ENCODE results near the gene PSEN2. TPM values are rescaled to one million over a fixed set of nuclear protein-coding genes. Genes with fewer than 3 reads are reported as not detected.

PSEN2 gene
- total and polyA plus RNA-seq, 9 of the 15 experiments (the other 6 are each of a cell fraction or from before 2014, with no cell fraction given) = 2.3 to 21.5 (median 13.7) TPM

DNA sequence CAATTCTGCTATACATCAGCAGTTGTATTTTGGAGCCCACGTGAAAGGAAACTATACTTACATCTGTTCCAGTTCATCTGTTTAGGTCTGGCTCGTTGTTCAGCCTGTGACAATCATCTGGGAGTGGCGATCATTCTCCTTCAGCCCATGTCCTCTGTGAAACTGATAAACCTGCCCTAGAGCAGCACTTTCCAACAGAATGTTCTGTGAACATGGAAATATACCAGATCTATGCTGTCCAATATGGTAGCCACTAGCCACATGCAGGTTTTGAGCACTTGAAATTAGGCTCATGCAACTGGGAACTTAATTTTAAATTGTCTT is 45.2 kb downstream of the PSEN2 start:
- Histone ChIP-seq H3K4me2 (ENCODE audit: insufficient read depth, low read length) (peak overlapping the region; percentile 20; the same call in 1 of the 2 replicates), H3K27me3 (ENCODE audit: control insufficient read depth in 2 of 2, insufficient read depth in 2 of 2, low read length in 2 of 2) (no peaks in the 10 kb centered on the region), H3K79me2 (ENCODE audit: control insufficient read depth, insufficient read depth, low read length) (no peaks in the 10 kb centered on the region), H3K4me3 (no peak overlapping the region), H4K20me1 (replicated peaks; ENCODE audit: control insufficient read depth, insufficient read depth, low read length) (no peaks in the 10 kb centered on the region), H3K27ac (ENCODE audit: extremely low read depth, low read depth, low read length) (peak overlapping the region; percentile 5; the same call in 1 of the 3 replicates), H3K9ac (ENCODE audit: insufficient read depth in 1 of 2, low read depth in 2 of 2, low read length in 2 of 2) (no peak overlapping the region), H3K36me3 (ENCODE audit: control insufficient read depth, insufficient read depth, low read length) (no peaks in the 10 kb centered on the region), H3K9me1 (ENCODE audit: control insufficient read depth, insufficient read depth, low read length) (no peaks in the 10 kb centered on the region), H2AFZ (ENCODE audit: low read depth, low read length) (peak overlapping the region; percentile 67; the same call in 1 of the 2 replicates), H3K9me3 (replicated peaks; ENCODE audit: control insufficient read depth, insufficient read depth, low read depth, low read length) (no peaks in the 10 kb centered on the region), H3K4me1 (replicated peaks in 1 of 2; ENCODE audit: control insufficient read depth in 2 of 2, insufficient read depth in 2 of 2, low read length in 2 of 2) (peaks cover 0 to 6% of the 10 kb centered on the region in 2 experiments; a peak in 2 of 5 replicates)
- FAIRE-seq (peak; percentile 62), DNase-seq (ENCODE audit: extremely low read depth in 1 of 4, low spot score in 3 of 4) (peak in 1 of 4 experiments; percentile 42), ATAC-seq (peak; percentile 43)
- 0 out of 2 replicates have a peak, but pooled peaks have one; percentile 34 for TF ChIP-seq ZNF134 (CRISPR knock-in tag; conservative IDR thresholded peaks at IDR 0.05)
- TF ChIP-seq FOXK2 (conservative IDR thresholded peaks at IDR 0.05 in 1 of 2, IDR thresholded peaks at IDR 0.05 in 1 of 2; ENCODE audit: low read depth in 2 of 2) = no peak
- ChIA-PET POLR2A (interaction anchor here (0.6 to 2.7 kb wide), 4 partner anchors 24 to 1216 kb away, joined by 3 to 6 read pairs (median 3); partner anchors contain the start of gene COQ8A), CTCF (ENCODE audit: low intra/inter-chr PET ratio) (interaction anchor here (0.6 kb wide), 1 partner anchor 39 kb away, joined by 3 read pairs; no protein-coding TSS in a partner anchor)
- no TSS peak for BruUV-seq (replicated peaks)
- in situ Hi-C loops (cut with MboI) (loop anchor here (10.0 kb wide), 1 partner anchor 519 kb away; no protein-coding TSS in a partner anchor), intact Hi-C loops (cut with micrococcal nuclease) (loop anchor here (10.0 kb wide), 1 partner anchor 309 kb away; no protein-coding TSS in a partner anchor)
- WGBS (ENCODE audit: insufficient coverage, low coverage, missing lambda C conversion rate) = 5% methylated on average over 3 of the region's 3 CpGs

DNA sequence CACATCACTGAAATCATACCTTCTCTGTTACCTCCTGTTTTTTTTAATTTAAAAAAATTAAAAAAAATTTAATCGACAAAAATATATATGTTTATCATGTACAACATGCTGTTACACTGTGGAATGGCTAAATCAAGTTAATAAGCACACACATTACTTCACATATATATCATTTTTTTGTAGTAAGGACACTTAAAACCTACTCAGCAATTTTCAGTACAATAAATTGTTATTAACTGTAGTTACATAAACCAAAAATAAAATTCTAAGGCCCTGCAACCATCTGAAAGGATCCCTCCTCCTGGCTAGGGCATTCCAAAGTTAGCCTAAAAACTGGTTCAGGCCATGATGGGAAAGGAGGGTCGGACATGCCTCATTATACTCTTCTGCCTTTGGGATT is 46.1 kb downstream of the PSEN2 start:
- POLR2A ChIA-PET = no interaction called here
- WGBS (ENCODE audit: insufficient coverage, low coverage, missing lambda C conversion rate) = 38% methylated on average over 2 of the region's 2 CpGs
- ATAC-seq (no peak), DNase-seq (ENCODE audit: extremely low read depth in 1 of 4, low spot score in 3 of 4) (no peak), FAIRE-seq (no peak)
- Histone ChIP-seq H4K20me1 (replicated peaks; ENCODE audit: control insufficient read depth, insufficient read depth, low read length) (no peaks in the 10 kb centered on the region), H3K9ac (ENCODE audit: insufficient read depth in 1 of 2, low read depth in 2 of 2, low read length in 2 of 2) (no peak overlapping the region), H3K4me3 (no peak overlapping the region), H3K27me3 (ENCODE audit: control insufficient read depth in 2 of 2, insufficient read depth in 2 of 2, low read length in 2 of 2) (no peaks in the 10 kb centered on the region), H2AFZ (ENCODE audit: low read depth, low read length) (no peak overlapping the region), H3K27ac (ENCODE audit: extremely low read depth, low read depth, low read length) (no peak overlapping the region), H3K4me2 (ENCODE audit: insufficient read depth, low read length) (no peak overlapping the region), H3K79me2 (ENCODE audit: control insufficient read depth, insufficient read depth, low read length) (no peaks in the 10 kb centered on the region), H3K9me1 (ENCODE audit: control insufficient read depth, insufficient read depth, low read length) (no peaks in the 10 kb centered on the region), H3K4me1 (replicated peaks in 1 of 2; ENCODE audit: control insufficient read depth in 2 of 2, insufficient read depth in 2 of 2, low read length in 2 of 2) (peaks cover 0 to 6% of the 10 kb centered on the region in 2 experiments; a peak in 2 of 5 replicates), H3K9me3 (replicated peaks; ENCODE audit: control insufficient read depth, insufficient read depth, low read depth, low read length) (no peaks in the 10 kb centered on the region), H3K36me3 (ENCODE audit: control insufficient read depth, insufficient read depth, low read length) (no peaks in the 10 kb centered on the region)
- CTCF ChIA-PET (ENCODE audit: low intra/inter-chr PET ratio) = no interaction called here
- no TSS peak for BruUV-seq (replicated peaks)
- TF ChIP-seq C11orf30 (IDR thresholded peaks at IDR 0.05; ENCODE audit: low read depth) (peak; percentile 74), MAFG (tag; conservative IDR thresholded peaks at IDR 0.05) (peak; percentile 30; the same call in 1 of the 2 replicates), MAFF (IDR thresholded peaks at IDR 0.05; ENCODE audit: low read length) (peak; percentile 41; the same call in 1 of the 2 replicates), CBFA2T3 (IDR thresholded peaks at IDR 0.05) (no peak), ZNF316 (IDR thresholded peaks at IDR 0.05) (peak; percentile 88)
- intact Hi-C loops (cut with micrococcal nuclease) (loop anchor here (10.0 kb wide), 1 partner anchor 308 kb away; no protein-coding TSS in a partner anchor), in situ Hi-C loops (cut with MboI) (loop anchor here (10.0 kb wide), 1 partner anchor 518 kb away; no protein-coding TSS in a partner anchor)
